Hypothalamus (tissue), 51 donors: ENCODE data around the gene SCRT2.
A peak's percentile ranks its signal among the peaks of the same experiment; 100 is the strongest.
"Not testable (repeated sequence)": the region's sequence is repeated elsewhere in the genome, so short reads cannot be mapped to it uniquely, and the experiment has no call there.

Experiments used
- DNase-seq, 51 donors: peaks; one replicate each; lab custom pipeline; 2025; lab: John Stamatoyannopoulos, UW

SCRT2 gene

DNA sequence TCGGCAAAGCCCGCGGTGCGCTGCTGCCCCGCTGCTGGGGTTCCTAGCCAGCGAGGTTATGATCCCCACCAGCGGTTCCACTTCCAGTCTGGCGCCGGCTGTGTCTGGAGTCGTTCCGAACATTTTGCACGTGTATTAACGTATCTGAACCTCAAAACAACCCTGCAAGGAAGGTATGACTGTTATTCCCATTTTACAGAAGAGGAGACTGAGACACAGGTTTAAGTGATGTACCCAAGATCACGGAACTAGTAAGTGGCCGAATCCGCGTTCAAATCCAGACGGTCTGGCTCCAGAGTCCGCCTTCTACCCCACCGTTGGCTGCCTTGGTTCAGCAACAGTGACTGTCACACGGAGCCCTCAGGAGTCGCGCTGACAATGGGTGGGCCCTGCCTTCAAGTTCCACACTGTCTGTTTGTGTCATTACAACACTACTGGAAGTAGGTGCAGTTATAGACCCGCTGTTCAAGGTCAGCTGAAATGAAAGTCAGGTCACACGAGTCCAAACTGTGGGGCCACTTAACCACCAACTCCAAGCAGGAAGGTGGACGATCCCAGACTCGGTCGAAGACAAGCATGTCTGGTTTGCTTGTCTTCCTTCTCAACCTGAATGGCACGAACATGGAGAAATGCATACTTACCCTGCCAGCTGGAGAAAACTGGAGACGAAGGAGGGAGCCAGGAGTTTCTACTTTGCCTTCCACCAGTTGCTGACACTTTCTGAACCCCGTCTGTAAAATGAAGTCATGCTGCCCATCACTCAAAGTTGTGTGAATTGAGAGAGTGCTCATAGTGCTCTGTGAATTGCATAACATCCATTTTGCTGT, 21.8 kb downstream of the SCRT2 start:
- DNase-seq: no peak

DNA sequence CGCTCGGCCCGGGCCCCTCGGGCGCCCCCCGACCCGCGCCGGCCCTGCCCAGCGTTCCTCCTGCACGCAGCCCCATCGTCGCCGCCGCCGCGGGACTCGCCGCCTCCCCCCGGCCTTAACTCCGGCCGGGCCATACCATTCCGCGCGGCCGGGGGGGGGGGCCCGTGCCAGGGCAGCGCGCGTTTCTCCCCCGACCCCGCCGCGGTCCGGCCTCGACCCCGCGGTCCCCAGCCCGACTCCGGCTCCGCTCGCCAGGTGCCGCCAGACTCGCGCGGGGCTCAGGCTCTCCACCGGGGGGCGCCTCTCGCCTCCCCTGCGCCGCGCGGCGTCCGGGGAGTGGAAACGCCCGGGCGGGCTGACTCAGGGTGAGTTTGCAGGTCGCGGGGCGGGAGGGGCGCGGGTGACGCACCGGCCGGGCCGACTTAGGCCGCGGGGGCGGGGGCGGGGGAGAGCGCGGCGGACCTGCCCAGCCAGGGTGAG, 22.5 kb downstream of the SCRT2 start, which contains the start of gene SRXN1:
TSS of gene SRXN1 (minus strand) at position 91 of the 480 bp plus-strand sequence. CDS start at position 76, 15 bp downstream.
- peak in 49 of 51 donors; percentile 21 to 86 (median 69) for DNase-seq

DNA sequence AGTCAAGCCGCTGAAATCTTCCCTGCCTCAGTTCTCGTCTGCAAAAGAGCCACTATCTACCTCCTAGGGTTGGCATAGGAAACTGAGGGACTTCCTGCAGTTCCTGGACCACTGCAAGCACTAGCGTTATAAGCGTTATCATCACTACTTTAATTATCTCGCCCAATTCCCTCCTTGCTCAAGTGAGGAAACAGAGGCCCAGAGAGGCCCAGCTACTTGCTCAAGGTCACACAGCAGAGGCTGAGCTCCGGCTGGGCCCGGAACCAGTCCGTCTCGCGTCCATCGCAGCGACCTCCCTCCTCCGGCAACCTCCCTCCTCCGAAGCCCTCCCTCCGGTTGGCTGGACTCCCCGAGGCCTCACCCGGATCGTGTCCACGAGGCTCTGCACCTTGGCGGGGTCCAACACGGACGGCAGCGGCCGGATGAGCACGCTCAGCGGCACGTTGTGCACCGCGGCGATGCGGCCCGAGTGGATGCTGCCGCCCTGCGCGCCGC, 22.9 kb downstream of the SCRT2 start:
- DNase-seq: peak in 9 of 51 donors; percentile 18 to 58 (median 38)

DNA sequence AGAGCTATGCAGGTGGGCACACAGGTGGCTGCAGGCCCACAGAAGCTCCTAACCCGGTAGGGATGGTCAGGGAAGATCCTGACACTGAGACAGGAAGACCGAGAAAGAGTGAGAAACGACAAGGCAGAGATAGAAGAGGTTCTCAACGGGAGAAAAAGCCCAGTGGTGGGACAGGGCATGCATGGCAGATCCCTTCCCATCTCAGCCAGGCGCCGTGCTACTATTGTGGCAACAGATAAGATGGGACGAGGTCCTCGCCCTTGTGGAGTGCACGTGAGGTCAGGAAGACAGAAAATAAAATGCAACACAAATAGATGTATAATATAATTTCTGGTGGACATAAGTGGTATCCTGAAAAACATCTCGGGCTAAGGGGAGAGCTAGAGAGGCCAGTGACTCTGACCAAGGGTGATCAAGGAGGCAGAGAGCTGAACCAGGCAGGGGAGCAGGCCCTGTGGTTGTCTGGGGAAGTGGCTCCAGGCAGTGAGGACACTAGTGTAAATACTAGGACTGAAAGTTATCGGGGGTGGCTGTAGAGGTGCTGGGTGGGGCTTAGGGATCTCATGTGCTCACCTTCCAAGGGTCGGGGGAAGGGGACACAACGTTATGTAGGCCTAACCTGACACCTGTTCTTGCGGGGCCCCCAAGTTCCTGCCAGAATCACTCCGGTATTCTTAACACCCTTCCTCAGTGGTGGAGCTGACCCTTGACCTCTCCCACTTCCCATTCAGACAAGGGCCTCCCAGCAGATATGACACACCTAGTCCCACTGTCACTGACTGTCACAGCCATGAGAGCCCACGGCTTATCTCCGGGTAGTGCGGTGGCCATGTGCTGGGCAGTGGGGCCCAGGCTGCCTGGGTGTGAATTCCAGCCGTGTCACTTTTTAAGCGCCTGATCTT, 23.6 kb downstream of the SCRT2 start:
- DNase-seq: peak in 1 of 51 donors; percentile 18

- DNase-seq: no peak
Measured at GRCh38 chr20:650954-651353, 24.6 kb downstream of the SCRT2 start.

DNA sequence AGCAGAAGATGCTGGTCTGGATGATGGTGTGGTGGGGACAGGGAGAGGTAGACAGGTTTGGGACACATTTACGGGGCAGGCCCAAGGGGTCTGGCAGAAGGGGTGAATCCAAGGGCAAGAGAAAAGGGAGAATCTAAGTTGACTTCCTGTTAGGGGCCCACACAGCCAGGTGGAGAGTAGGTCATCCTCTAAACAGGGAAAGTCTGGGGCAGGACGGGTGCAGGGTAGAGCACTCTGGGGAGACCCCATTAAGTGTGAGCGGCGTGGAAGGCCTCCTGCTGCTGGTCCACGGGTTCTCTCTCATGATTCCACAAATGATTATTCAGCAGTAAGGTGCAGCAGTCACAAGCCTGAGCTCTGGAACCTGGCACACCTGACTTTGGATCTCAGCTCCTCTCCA, 25.3 kb downstream of the SCRT2 start:
- DNase-seq: no peak

GRCh38 chr20:647479-648019, 28.1 kb downstream of the SCRT2 start:
- no peak for DNase-seq

DNA sequence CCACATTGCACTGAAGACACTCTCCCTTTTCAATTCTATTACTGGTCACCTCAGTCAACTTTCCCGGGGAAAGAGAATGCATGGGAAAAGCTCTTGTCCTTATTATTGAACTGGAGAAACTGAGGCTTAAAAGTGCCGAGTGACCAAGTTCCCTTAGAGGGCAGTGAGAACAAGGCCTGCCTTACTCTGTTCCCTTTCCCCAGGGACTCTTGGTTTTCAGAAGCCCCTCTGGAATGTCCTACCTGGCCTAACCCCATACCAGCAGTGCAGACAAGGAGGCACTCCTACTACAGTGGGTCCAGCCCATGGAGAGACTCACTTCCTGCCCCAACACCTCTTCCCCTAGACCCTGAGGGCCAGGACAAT, 28.8 kb downstream of the SCRT2 start:
- DNase-seq: no peak

GRCh38 chr20:646107-646867, 29.3 kb downstream of the SCRT2 start:
- DNase-seq: no peak

- peak in 45 of 51 donors; percentile 6 to 78 (median 45) for DNase-seq
Measured at GRCh38 chr20:645318-646106, 30.1 kb downstream of the SCRT2 start.

DNA sequence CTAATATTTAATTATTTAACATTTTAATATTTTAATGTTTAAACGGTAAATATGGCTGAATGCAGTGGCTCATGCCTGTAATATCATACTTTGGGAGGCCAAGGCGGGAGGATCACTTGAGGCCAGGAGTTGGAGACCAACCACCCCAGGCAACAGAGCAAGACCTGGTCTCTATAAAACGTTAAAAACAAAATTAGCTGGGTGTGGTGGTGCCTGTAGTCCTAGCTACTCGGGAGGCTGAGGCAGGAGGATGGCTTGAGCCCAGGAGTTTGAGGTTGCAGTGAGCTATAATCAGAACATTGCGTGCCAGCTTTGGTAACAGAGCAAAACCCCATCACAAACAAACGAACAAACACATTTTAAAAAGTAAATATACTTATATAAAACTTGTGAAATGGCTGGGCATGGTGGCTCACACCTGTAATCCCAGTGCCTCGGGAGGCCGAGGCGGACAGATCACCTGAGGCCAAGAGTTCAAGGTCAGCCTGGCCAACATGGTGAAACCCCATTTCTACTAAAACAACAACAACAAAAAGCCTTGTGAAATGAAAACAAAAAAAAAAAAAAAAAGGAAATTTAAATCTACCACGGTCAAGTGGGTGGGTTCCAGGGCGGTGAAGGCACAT, 30.8 kb downstream of the SCRT2 start:
- DNase-seq: no peak

DNA sequence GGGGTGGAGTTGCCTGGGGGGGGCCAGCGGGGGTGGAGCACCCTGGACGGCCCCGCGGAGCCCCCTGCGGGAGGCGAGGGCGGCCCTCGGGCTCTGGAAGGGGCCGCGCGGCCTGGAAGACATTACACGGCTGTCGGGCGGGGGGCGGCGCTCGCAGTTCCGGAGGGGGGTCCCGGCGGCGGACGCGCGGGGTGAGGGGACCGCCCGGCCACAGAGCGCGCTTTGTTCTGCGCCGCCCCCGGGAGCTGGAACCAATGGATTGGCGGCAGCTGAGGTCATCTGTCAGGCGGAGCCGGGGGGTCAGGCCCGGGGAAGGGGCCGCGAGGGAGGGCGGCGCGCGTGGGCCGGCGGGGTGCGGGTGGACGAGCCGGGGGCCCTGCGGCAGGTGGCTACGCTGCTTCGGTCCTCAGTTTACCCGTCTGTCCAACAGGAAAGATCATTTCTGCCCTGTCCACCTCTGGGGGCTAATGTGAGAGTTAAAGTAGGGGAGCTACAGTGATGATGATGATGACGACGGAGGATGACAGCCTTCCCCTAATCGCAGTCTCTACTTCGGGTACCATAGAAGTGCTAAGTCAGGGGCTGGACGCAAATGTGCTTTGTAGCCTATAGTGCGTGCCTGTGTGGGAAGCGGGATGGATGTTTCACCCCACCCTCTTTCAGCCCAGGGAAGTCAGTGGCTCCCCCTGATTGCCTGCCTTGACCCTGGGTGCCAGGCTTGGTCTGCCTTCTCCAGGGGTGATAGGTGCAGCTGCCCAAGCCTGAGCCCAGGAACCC, 33.0 kb downstream of the SCRT2 start:
- DNase-seq: peak in 34 of 51 donors; percentile 5 to 67 (median 28)

DNA sequence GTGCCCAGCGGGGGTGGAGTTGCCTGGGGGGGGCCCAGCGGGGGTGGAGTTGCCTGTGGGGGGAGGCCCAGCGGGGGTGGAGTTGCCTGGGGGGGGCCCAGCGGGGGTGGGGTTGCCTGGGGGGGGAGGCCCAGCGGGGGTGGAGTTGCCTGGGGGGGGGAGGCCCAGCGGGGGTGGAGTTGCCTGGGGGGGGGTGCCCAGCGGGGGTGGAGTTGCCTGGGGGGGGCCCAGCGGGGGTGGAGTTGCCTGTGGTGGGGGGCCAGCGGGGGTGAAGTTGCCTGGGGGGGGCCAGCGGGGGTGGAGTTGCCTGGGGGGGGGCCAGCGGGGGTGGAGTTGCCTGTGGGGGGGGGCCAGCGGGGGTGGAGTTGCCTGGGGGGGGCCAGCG, 33.6 kb downstream of the SCRT2 start:
- not testable (repeated sequence) for DNase-seq

GRCh38 chr20:641516-641875, 34.1 kb downstream of the SCRT2 start:
- DNase-seq: no peak

DNA sequence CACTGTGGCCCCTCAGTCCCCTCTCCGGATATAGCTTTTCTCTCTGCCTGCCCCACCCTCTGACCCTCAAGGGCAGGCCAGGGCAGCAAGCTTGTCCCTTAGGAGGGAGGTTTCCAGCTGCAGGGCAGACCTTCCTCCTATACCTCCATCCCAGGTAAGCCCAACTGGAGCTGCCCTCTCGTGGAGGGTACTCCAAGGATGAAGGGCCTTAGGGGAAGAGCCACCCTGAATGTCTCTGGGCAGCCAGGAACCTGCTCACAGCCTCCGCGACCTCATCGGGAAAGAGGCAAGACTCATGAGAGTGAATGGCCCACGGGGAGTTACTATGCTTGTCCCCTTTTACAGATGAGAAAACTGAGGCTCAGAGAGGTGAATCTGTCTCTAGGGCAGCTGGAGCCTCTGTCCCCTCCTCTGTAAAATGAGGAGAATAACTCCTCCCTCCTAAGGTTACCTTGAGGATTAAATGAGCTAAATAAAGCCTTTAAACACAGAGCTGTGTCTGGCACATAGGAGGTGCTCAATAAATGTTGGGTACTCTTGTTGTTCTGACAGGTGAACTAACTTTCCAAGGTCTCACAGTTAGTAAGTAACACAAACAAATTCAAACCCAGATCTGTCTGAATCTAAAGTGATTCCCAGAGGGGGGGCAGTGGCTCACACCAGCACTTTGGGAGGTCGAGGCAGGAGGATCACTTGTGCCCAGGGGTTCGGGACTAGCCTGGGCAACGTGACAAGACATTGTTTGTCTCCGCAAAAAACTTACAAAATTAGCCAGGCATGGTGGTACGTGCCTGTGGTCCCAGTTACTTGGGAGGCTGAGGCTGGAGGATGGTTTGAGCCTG, 34.7 kb downstream of the SCRT2 start:
- no peak for DNase-seq

DNA sequence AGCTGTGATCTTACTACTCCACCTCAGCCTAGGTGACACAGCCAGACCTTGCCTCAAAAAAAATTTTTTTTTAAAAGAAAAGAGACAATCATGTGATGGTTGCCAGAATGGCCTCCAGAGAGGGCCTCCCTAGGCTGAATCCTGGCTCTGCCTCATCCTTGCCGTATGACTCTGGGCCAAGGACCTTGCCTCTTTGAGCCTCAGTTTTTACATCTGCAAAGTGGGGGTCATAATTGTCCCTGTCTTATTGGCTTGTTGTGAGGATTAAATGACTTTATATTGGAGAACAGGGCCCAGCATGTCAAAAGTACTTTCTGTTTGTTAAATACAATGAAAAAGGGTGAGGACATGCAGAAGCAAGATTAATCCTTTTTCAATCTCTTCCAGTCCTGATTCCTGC, 37.0 kb downstream of the SCRT2 start:
- no peak for DNase-seq

GRCh38 chr20:637559-637958, 38.0 kb downstream of the SCRT2 start:
- no peak for DNase-seq
